Right lobe of liver (tissue), 4 donors: ENCODE measurements around the gene TMEM132D.

Experiments used
- POLR2A ChIP-seq: fragments of 450-650 bp; IDR thresholded peaks from one replicate; pipeline ENCODE4 v1.6.1; 2017; ENCODE audit warnings: antibody characterized with exemption, mild to moderate bottlenecking
- TF ChIP-seq, protein P1 (sequence below), 4 donors: fragments of 200-600 bp in 3 of 4; fragments of 450-650 bp in 1 of 4; IDR thresholded peaks; one replicate each; pipeline versions ENCODE4 v1.5.1 to v1.8.0; 2016 to 2022; ENCODE audit warnings: antibody characterized with exemption in 4 of 4, mild to moderate bottlenecking in 2 of 4
- donor health status: DM: no; HTN: no; CAD: no.
- donor health status: DM: no; HTN: no; CAD: no.
- donor health status: DM: no; HTN: yes; CAD: no.

DNA sequence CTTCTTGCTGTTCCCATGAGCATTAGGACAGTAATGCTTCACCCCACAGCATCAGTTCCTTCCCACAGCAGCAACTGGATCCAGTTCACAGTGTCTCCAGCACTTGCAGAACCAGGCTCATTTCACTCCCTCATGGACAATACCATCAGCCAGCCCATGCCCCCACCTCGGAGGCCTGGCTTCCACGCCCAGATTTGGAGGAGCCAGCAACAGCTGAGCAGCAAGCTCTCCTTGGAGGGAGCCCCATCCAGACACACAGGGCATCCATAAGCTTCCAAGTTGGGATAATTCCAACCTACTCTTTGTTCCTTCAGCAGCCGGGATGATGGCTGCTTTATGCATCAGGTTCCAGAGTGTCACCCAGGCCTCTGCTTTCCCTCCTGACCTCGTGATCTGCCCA lies 800.6 kb downstream of the TMEM132D start:
- TF ChIP-seq POLR2A = no peak
- TF ChIP-seq, protein P1, sequence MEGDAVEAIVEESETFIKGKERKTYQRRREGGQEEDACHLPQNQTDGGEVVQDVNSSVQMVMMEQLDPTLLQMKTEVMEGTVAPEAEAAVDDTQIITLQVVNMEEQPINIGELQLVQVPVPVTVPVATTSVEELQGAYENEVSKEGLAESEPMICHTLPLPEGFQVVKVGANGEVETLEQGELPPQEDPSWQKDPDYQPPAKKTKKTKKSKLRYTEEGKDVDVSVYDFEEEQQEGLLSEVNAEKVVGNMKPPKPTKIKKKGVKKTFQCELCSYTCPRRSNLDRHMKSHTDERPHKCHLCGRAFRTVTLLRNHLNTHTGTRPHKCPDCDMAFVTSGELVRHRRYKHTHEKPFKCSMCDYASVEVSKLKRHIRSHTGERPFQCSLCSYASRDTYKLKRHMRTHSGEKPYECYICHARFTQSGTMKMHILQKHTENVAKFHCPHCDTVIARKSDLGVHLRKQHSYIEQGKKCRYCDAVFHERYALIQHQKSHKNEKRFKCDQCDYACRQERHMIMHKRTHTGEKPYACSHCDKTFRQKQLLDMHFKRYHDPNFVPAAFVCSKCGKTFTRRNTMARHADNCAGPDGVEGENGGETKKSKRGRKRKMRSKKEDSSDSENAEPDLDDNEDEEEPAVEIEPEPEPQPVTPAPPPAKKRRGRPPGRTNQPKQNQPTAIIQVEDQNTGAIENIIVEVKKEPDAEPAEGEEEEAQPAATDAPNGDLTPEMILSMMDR (IDR thresholded peaks at IDR 0.05) = no peak
